T-helper 1 cell (primary cell): Measurements from ENCODE around the gene FUS.

ENCODE experiments used
- DNase-seq, 5 donors: peaks; one replicate each; pipeline ENCODE4 v3.0.0-alpha.2; 2012 to 2020

The FUS gene

DNA sequence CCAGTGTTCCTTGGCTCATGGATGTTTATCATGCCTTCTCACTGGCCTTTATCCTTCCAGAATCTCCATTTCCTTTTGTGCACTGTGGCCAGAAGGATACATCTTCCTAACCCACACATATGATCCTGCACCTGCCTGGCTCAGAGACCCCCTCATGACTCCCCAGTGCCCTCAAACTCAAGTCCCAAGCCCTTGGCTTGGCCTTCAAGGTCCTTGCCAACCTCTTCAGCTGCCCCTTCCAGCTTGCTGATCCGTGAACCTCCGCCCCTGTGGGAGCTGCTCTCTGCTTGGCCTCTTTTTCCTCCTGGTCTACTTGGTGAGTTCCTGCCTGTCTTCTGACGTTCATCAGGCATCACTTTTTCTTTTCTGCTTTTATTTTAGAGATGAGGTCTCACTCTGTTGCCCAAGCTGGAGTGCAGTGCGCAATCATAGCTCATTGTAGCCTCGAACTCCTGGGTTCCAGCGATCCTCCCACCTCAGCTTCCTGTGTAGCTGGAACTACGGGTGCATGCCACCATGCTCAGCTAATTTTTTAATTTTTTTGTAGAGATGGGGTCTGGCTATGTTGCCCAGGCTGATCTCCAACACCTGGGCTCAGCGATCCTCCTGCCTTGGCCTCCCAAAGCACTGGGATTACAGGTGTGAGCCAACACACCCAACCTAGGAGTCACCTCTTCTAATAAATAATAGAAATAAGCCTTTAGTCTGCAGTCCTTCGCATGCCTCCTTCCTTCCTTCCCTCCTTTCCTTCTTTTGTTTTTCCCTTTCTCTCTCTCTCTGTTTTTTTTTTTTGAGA lies 25.1 kb downstream of the FUS start:
- no peak for DNase-seq

DNA sequence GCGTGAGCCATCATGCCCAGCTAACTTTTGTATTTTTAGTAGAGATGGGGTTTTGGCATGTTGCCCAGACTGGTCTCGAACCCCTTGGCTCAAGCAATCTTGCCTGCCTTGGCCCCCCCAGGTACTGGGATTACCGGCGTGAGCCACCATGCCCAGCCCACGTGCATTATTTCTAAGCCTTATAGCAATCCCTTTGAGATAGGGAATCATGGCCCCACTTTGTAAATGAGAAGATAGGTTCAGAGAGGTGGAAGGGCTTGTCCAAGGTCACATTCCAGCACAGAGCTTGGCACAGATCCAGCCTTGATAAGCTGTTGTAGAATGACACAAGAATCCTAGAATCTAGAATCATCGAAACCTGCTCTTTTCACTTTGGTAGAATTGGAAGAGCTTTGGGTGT lies 26.8 kb downstream of the FUS start:
- no peak for DNase-seq

DNA sequence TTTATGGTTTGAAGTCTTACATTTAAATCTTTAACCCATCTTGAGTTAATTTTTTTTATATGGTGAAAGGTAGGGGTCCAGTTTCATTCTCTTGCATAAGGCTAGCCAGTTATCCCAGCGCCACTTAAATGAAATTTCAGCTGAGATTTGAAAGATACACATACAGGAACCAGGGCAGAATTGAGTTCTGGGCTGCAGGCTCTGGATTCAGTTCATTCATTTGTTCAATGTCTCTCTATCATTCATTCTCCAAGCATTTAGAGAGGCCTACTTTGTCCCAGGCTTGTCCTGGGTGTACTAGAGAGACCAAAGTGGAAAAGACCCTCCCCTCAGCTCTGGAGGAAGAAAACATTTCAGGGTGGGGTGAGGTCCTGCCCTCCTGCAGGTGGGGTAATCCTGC lies 33.4 kb downstream of the FUS start:
- no peak for DNase-seq

DNA sequence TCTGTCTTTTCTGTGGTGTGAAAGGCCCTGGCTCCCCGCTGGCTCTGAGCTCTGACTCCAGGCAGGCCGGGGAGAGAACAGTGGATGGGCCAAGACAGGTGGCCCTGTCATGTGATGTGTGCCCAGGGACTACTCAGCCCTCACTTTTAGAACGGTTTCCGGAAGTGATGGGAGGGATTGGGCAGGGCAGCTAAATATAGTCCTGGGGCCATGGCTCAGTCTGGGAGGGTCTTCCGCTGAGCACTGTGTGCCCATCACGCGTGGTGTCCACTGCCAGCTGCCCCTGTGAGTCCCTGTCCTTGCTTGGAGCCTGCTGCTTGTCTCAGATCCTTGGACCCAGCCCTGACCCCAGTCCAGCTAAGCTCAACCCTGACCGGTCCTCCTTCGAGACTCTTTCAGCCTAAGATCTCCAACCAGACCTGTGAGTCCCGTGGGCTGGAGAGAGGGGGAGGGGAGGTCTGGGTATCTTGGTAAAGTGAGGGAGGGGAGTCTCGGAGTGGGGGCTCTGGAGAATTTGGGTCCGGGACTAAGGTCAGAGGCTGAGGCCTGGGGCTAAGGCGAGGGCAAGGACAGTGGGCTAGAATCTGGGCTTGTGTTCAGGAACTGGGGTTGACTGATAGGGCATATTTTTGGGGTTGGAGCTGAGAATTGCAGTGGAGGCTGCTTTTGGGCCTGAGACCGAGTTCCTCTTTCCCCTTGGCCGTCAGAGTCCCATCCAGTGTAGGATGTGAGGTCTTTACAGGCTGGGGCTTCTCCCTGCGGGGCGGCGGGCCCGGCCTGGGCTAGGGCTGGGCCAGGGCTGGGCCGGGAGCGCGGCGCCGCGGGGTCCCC lies 34.2 kb downstream of the FUS start, which contains the start of gene TRIM72:
Gene TRIM72, plus strand, starts transcription at position 243 of the 831 bp plus-strand sequence. CDS start 620 bp downstream, outside the sequence.
- no peak for DNase-seq

DNA sequence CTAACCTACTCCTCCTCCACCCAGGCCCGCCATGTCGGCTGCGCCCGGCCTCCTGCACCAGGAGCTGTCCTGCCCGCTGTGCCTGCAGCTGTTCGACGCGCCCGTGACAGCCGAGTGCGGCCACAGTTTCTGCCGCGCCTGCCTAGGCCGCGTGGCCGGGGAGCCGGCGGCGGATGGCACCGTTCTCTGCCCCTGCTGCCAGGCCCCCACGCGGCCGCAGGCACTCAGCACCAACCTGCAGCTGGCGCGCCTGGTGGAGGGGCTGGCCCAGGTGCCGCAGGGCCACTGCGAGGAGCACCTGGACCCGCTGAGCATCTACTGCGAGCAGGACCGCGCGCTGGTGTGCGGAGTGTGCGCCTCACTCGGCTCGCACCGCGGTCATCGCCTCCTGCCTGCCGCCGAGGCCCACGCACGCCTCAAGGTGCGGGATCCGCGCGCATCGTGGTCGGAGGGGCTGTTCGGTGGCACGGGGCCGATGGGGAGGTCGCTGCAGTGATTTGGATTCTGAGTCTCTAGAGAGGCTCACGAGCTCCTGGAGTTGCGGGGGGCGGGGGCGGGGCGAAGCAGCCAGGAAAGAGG lies 34.9 kb downstream of the FUS start:
- no peak for DNase-seq

DNA sequence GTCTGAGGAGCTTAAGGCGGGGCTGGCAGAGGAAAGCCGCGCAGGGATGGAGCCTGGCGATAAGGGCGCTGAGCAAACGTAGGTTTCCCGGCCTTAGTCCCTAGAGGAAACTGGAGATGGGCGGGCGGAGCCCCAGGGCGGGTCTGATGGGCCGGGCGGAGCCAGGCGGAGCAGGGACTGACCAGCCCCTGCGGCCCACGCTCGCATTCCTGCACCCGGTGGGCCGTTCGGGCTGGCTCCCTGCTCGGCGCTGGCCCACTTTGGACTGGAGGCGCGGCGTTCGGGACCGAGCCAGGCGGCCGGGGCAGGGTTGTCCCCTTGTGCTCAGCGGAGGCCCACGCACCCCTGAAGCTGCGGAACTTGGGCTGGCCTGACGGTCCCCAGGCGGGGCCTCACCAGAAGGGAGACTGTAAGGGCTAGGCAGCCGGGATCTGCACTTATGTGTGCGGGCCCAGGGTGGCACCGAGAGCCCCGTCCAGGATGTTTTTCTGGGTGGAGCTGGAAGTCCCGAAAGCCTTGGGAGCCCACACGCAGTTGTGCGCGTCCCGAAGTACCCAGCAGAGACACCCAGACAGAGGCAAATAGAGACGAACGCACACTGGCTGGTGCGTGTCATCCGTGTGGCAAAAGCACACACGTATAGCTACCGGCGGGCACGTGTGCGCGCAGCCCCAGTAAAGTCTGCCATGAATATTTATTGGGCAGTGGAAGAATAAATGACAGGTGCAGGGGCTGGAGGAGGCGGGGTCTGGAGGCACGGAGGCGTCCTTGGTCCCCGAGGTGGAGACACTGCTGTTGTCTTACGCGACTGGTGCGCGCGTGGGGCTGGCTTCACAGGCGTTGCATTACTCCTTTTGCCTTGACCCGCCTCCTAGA lies 35.6 kb downstream of the FUS start:
- DNase-seq: no peak

DNA sequence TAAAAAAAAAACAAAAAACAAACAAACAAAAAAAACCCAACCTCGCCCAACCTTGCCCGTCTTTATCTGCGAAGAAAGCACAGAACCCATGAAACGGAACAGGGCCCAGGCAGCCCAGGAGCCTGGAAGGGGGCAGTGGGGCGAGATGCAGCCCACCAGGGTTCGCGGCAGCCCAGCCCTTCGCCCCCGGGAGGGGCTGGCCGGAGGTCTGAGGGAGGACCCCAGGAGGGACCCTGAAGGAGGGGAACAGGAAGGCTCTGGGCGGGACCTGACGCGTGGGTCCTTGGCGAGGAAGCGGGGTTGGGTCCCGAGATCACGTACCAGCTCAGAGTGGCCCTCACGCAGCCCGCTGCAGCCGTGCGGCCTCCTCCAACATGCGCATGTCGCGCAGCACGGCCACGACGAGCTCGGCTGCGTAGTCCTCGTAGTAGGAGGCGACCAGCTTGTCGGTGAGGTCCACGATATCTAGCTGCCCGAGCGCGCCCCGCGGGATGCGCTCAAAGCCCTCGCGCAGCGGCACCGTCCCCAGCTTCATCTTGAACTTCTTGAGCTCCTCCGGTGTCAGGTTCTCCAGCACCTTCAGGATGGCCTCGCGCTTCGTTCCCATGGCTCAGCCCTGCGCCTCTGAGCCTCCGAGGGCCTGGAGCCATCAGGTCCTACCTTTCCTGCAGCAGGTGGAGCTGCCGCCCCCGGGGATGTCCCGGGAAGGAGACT lies 36.6 kb downstream of the FUS start, which contains the start of gene PYDC1:
Gene PYDC1, minus strand, starts transcription at position 714 of the 714 bp plus-strand sequence. Its CDS starts 107 bp downstream, at position 607.
- DNase-seq: no peak

DNA sequence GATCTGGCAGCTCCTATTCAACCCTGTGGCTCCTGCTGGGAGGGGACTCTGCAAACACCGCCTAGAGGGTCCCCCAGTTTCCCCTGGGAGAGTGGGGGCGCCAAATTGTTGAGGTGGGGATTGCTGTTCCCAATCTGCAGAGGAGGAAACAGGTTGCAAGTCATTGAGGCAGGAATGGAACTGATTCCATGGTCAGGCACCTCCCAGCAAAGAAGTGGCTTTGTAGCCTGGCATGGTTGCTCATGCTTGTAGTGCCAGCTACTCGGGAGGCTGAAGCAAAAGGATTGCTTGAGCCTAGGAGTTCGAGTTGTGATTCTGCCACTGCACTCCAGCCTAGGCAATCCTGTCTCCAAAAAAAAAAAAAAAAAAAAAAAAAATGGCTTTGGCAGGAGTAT lies 37.2 kb downstream of the FUS start:
- DNase-seq: no peak

DNA sequence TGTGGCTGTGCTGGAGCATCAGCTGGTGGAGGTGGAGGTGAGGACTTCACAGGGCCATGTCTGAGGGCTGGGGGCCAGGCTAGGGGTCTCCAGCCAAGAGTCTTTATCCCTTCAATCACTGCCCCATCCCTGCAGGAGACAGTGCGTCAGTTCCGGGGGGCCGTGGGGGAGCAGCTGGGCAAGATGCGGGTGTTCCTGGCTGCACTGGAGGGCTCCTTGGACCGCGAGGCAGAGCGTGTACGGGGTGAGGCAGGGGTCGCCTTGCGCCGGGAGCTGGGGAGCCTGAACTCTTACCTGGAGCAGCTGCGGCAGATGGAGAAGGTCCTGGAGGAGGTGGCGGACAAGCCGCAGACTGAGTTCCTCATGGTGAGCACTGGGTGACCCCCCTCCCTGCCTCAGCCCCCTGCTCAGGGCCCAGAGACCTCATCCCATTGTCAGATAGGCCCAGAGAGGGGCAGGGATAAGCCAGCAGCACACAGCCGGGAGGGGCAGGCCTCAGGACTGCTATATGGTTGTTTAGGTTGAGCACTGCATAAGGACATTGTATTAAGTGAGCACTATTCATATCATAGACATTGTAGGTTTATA lies 39.3 kb downstream of the FUS start:
- no peak for DNase-seq

DNA sequence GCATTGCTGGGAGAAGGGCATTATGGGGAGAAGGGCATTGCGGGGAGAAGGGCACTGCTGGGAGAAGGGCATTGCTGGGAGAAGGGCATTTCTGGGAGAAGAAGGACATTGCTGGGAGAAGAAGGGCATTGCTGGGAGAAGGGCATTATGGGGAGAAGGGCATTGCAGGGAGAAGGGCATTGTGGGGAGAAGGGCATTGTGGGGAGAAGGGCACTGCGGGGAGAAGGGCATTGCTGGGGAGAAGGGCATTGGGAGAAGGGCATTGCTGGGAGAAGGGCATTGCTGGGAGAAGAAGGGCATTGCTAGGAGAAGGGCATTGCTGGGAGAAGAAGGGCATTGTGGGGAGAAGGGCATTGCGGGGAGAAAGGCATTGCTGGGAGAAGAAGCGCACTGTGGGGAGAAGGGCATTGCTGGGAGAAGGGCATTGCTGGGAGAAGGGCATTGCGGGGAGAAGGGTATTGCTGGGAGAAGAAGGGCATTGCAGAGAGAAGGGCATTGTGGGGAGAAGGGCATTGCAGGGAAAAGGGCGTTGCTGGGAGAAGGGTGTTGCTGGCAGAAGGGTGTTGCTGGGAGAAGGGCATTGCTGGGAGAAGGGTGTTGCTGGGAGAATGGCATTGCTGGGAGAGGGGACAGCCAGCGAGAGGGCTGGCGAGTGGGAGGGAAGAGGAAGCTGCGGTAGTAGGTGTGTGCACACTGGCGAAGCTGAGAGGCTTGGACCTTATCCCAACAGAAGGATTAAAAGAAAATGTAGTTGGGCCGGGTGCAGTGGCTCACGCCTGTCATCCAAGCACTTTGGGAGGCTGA lies 41.6 kb downstream of the FUS start:
- no peak for DNase-seq

DNA sequence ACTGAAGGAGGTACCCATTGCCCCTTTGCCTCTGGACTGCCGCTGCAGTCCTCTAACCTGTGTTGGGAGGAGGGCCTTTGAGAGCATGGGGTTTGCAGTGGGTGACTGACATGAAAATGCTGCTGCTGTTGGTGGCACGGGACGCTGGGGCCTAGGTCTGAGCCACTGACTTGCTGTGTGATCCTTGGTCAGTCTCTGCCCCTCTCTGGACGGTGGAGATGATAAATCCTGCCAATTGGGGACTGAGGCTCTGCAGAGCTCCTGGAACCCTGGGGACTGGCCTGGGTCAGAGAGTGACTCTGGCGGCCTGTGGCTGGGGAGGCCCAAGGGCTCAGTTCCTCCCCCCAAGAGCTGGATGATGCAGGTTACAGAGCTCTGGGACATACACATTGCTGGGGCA lies 43.1 kb downstream of the FUS start:
- no peak for DNase-seq

DNA sequence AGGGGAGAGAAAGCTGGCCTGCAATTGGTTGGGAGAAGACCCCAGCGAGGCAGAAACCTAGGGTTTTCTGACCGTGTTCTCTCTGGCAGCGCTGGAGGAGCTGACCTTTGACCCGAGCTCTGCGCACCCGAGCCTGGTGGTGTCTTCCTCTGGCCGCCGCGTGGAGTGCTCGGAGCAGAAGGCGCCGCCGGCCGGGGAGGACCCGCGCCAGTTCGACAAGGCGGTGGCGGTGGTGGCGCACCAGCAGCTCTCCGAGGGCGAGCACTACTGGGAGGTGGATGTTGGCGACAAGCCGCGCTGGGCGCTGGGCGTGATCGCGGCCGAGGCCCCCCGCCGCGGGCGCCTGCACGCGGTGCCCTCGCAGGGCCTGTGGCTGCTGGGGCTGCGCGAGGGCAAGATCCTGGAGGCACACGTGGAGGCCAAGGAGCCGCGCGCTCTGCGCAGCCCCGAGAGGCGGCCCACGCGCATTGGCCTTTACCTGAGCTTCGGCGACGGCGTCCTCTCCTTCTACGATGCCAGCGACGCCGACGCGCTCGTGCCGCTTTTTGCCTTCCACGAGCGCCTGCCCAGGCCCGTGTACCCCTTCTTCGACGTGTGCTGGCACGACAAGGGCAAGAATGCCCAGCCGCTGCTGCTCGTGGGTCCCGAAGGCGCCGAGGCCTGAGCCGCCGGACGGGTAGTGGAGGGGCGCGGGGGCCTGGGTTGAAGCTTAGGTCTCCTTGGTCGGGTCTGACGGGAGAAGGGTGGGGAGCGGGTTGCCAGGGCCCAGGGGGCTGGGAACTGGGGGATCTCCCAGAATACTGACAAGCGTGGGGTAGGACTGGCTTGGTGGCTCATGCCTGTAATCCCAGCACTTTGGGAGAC lies 44.4 kb downstream of the FUS start:
- no peak for DNase-seq

DNA sequence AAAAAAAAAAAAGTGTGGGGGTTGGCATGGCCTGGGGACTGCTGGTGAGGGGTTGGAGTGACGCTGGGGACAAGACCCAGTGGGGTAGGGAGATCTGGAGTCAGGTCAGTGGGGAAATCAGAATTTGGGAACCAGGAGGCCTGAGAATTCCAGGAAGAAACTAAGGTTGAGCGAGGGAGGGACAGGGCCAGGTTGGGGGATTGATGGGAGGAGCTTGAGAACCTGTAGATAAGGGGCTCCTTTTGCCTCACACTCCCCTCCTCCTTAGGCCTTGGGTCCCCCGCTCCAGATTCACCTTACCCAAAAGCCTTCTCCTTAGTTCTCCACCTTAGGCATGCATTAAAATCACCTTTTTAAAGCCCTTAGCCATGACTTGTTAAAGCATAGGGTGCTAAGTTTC lies 45.3 kb downstream of the FUS start:
- DNase-seq: no peak

DNA sequence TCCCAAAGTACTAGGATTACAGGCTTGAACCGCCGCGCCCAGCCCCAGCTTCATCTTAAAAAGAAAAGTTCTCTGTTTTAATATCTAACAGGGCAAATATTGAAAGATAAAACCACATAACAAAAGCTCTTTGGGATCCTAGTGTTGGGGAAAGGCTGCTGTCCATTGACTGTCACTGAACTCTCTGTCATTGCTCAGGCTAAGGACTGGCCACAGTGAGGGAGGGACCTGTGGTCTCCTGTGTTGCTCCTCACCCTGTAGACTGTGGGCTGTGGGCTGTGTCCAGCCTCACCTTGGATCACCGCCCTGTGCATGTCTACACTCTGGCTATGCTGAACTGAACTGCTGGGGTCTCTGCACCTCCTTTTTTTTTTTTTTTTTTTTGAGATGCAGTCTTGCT lies 48.3 kb downstream of the FUS start:
- no peak for DNase-seq

DNA sequence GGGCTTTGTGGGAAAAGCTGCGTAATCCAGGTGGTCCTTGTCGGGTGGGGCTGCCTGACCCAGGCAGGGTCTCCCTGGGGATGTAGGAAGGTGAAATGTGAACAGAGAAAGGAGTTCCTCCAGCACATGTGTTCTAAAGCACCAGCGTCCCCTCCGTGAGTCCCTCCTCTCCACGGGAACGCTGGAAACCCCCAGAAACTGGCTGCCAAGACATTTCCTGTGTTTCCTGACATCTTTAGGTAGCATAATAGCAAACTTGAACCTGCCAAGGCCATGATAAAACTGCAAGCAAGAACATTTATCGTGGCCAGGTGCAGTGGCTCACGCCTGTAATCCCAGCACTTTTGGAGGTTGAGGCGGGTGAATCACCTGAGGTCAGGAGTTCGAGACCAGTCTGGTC lies 49.6 kb downstream of the FUS start:
- no peak for DNase-seq

DNA sequence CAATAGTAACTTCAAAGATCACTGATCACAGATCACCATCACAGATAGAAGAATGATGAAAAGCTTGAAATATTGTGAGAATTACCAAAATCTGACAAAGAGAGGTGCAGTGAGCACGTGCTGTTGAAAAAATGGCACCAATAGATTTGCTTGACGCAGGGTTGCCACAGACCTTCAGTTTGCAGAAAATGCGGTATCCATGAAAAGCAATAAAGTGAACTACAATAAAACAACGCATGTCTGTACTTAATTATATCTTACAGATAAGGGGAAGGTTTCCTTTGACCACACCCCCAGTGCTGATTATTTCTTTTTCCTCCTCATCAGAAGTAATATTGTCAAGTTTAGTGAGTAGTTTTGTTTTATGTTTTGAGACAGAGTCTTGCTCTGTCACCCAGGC lies 58.1 kb downstream of the FUS start:
- DNase-seq: no peak
